T-cell (primary cell): ENCODE data around the gene ARL15. TPM values are rescaled to one million over a fixed set of nuclear protein-coding genes. Genes with fewer than 3 reads are reported as not detected.

Experiments used
- ATAC-seq, 4 experiments: fragments of 200-7000 bp in 3 of 4; fragments of 150-1000 bp in 1 of 4; cut with Tn5 transposase; replicated peaks in 1 of 4; 1 replicate in 3 of 4; 2 replicates in 1 of 4; pipeline ENCODE4 v1.10.0; 2021; ENCODE audit warnings: moderate library complexity in 3 of 4, mild to moderate bottlenecking in 2 of 4, moderate number of reproducible peaks in 1 of 4
- CTCF ChIA-PET, 2 donors: fragments of 300-600 bp; sonication (Branson Sonifier 250); formaldehyde crosslinking; loops; one replicate each; lab custom pipeline; 2022; ENCODE audit warnings: antibody characterized with exemption in 2 of 2; lab: Charles Lee
- POLR2A ChIA-PET, 2 donors: fragments of 300-600 bp; sonication (Branson Sonifier 250); formaldehyde crosslinking; loops; one replicate each; lab custom pipeline; 2022; ENCODE audit warnings: antibody characterized with exemption in 2 of 2; lab: Charles Lee
- DNase-seq, 35 experiments: peaks; one replicate each; pipeline versions ENCODE4 v3.0.0 to v3.0.0-alpha.2; 2013 to 2023
- H3K27ac ChIP-seq: one replicate; pipeline ENCODE4 v1.5.1; 2013; ENCODE audit warnings: low read length
- H3K27me3 ChIP-seq, 2 experiments: replicated peaks in 1 of 2; 1 replicate in 1 of 2; 2 replicates in 1 of 2; pipeline versions ENCODE4 v1.6.1 to v1.7.0; 2013; ENCODE audit warnings: low read length in 1 of 2, mixed read lengths in 1 of 2; ENCODE audit not compliant: control insufficient read depth in 2 of 2, insufficient read depth in 2 of 2; ENCODE audit errors: extremely low read depth in 1 of 2
- H3K36me3 ChIP-seq, 2 donors: 1 replicate in 1 of 2; 2 replicates in 1 of 2; pipeline versions ENCODE4 v1.6.1 to v1.7.0; 2013; ENCODE audit warnings: low read length in 1 of 2; ENCODE audit not compliant: control insufficient read depth in 2 of 2, insufficient read depth in 1 of 2; ENCODE audit errors: extremely low read depth in 1 of 2
- H3K4me1 ChIP-seq, 2 experiments: 1 replicate in 1 of 2; 2 replicates in 1 of 2; pipeline versions ENCODE4 v1.6.1 to v1.7.0; 2013; ENCODE audit warnings: low read length in 2 of 2, mixed read lengths in 1 of 2; ENCODE audit not compliant: insufficient read depth in 2 of 2, control insufficient read depth in 1 of 2; ENCODE audit errors: extremely low read depth in 1 of 2
- H3K4me3 ChIP-seq, 2 donors: 1 replicate in 1 of 2; 2 replicates in 1 of 2; pipeline versions ENCODE4 v1.5.1 to v1.7.0; 2013; ENCODE audit warnings: mild to moderate bottlenecking in 2 of 2, low read length in 1 of 2, moderate library complexity in 1 of 2; ENCODE audit not compliant: control insufficient read depth in 1 of 2; ENCODE audit errors: extremely low read depth in 1 of 2
- H3K9me3 ChIP-seq: 2 replicates; pipeline ENCODE4 v1.7.0; 2013
- H3K27ac Mint-ChIP-seq, 2 donors: one replicate each; pipeline ENCODE4 v1.8.0; 2020 to 2021; ENCODE audit warnings: mild to moderate bottlenecking in 2 of 2, mixed read lengths in 2 of 2
- H3K27me3 Mint-ChIP-seq, 2 donors: one replicate each; pipeline ENCODE4 v1.8.0; 2021 to 2022; ENCODE audit warnings: mixed read lengths in 2 of 2
- H3K36me3 Mint-ChIP-seq: one replicate; pipeline ENCODE4 v1.8.0; 2021; ENCODE audit warnings: mixed read lengths
- H3K4me1 Mint-ChIP-seq, 3 donors: one replicate each; pipeline ENCODE4 v1.8.0; 2020 to 2022; ENCODE audit warnings: mixed read lengths in 3 of 3, mild to moderate bottlenecking in 1 of 3
- H3K4me3 Mint-ChIP-seq, 3 donors: one replicate each; pipeline ENCODE4 v1.8.0; 2020 to 2022; ENCODE audit warnings: mild to moderate bottlenecking in 3 of 3, mixed read lengths in 3 of 3, moderate library complexity in 3 of 3
- H3K9me3 Mint-ChIP-seq, 3 donors: one replicate each; pipeline ENCODE4 v1.8.0; 2020 to 2022; ENCODE audit warnings: mixed read lengths in 3 of 3
- WGBS: methylation state at CpG from one replicate; pipeline ENCODE4 v1.1.5; 2013; ENCODE audit warnings: missing lambda C conversion rate; ENCODE audit not compliant: insufficient coverage; 5-methylcytosine and 5-hydroxymethylcytosine counted together
- total RNA-seq, 35 experiments: library from RNA in 6 of 35; stranded (reverse) in 6 of 35; fragments of 120-200 nt in 1 of 35; gene quantifications; one replicate each; pipeline versions ENCODE4 v1.2.1 to v1.2.4 and lab custom pipeline; 2013 to 2026

The ARL15 gene
- total RNA-seq, 5 donors from 2014 or later (not counting 1 experiment from before 2014, with no cell fraction given): 10.7 to 21.6 (median 11.7) TPM

DNA sequence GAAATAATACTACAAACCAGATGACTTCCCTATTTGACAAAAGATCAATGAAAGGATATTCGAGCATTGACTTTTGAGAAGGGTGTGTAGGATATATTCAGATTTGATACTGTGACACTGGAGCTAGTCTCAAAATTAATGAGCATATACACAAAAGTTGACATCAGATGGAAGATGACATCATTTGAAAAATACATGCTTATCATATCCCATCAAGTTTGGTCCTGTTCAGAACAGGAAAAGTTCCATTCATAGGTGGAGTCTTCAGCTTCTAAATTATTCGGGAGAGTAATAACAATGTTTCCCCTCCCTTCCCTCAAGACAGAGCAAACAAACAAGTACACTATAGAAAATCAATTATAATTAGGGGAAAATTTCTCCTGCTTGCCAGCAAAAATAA is 401.6 kb downstream of the ARL15 start:
- H3K4me3 Mint-ChIP-seq: no peak overlapping the region
- Histone ChIP-seq H3K9me3 (no peaks in the 10 kb centered on the region), H3K27ac (no peak overlapping the region), H3K4me1 (no peaks in the 10 kb centered on the region), H3K27me3 (no peaks in the 10 kb centered on the region), H3K4me3 (no peak overlapping the region), H3K36me3 (no peaks in the 10 kb centered on the region)
- H3K4me1 Mint-ChIP-seq: no peaks in the 10 kb centered on the region
- no peaks in the 10 kb centered on the region for H3K9me3 Mint-ChIP-seq
- WGBS: no CpG with 5 or more reads among the region's 2 CpGs
- ChIA-PET POLR2A (no interaction called here), CTCF (no interaction called here)
- H3K36me3 Mint-ChIP-seq: peaks cover 33% of the 10 kb centered on the region
- no peak for ATAC-seq
- no peak for DNase-seq
- no peaks in the 10 kb centered on the region for H3K27me3 Mint-ChIP-seq
- no peak overlapping the region for H3K27ac Mint-ChIP-seq

GRCh38 chr5:53907827-53908226 is 402.5 kb downstream of the ARL15 start:
- DNase-seq (no peak), ATAC-seq (no peak)
- H3K27ac Mint-ChIP-seq: no peak overlapping the region
- H3K27me3 Mint-ChIP-seq: no peaks in the 10 kb centered on the region
- H3K4me1 Mint-ChIP-seq: no peaks in the 10 kb centered on the region
- Histone ChIP-seq H3K27ac (no peak overlapping the region), H3K4me1 (no peaks in the 10 kb centered on the region), H3K9me3 (no peaks in the 10 kb centered on the region), H3K27me3 (no peaks in the 10 kb centered on the region), H3K4me3 (no peak overlapping the region), H3K36me3 (no peaks in the 10 kb centered on the region)
- no peaks in the 10 kb centered on the region for H3K9me3 Mint-ChIP-seq
- POLR2A ChIA-PET: no interaction called here
- CTCF ChIA-PET: no interaction called here
- H3K36me3 Mint-ChIP-seq: peaks cover 29% of the 10 kb centered on the region
- 100% methylated on average over 1 of the region's 3 CpGs for WGBS
- H3K4me3 Mint-ChIP-seq: no peak overlapping the region

GRCh38 chr5:53906736-53907135 is 403.6 kb downstream of the ARL15 start:
- Histone ChIP-seq H3K27me3 (no peaks in the 10 kb centered on the region), H3K9me3 (no peaks in the 10 kb centered on the region), H3K36me3 (no peaks in the 10 kb centered on the region), H3K4me1 (no peaks in the 10 kb centered on the region), H3K27ac (no peak overlapping the region), H3K4me3 (no peak overlapping the region)
- Mint-ChIP-seq H3K9me3 (no peaks in the 10 kb centered on the region), H3K36me3 (peaks cover 25% of the 10 kb centered on the region), H3K27me3 (no peaks in the 10 kb centered on the region), H3K4me3 (no peak overlapping the region), H3K4me1 (no peaks in the 10 kb centered on the region), H3K27ac (no peak overlapping the region)
- no peak for DNase-seq
- WGBS: 100% methylated on average over 1 of the region's 1 CpG
- POLR2A ChIA-PET: no interaction called here
- ATAC-seq: no peak
- CTCF ChIA-PET: interaction anchor here in 1 of 2 donors (0.7 kb wide), 1 partner anchor 582 kb away, joined by 4 read pairs; no protein-coding TSS in a partner anchor

- DNase-seq (no peak), ATAC-seq (no peak)
- Histone ChIP-seq H3K27me3 (no peaks in the 10 kb centered on the region), H3K27ac (no peak overlapping the region), H3K36me3 (no peaks in the 10 kb centered on the region), H3K9me3 (no peaks in the 10 kb centered on the region), H3K4me3 (no peak overlapping the region), H3K4me1 (no peaks in the 10 kb centered on the region)
- 98% methylated on average over 5 of the region's 6 CpGs for WGBS
- H3K27ac Mint-ChIP-seq: no peak overlapping the region
- POLR2A ChIA-PET: no interaction called here
- CTCF ChIA-PET: no interaction called here
- H3K9me3 Mint-ChIP-seq: no peaks in the 10 kb centered on the region
- H3K27me3 Mint-ChIP-seq: no peaks in the 10 kb centered on the region
- no peak overlapping the region for H3K4me3 Mint-ChIP-seq
- H3K4me1 Mint-ChIP-seq: no peaks in the 10 kb centered on the region
- peaks cover 28% of the 10 kb centered on the region for H3K36me3 Mint-ChIP-seq
Measured at GRCh38 chr5:53902296-53902907, 408.0 kb downstream of the ARL15 start.

- Mint-ChIP-seq H3K27ac (no peak overlapping the region), H3K9me3 (no peaks in the 10 kb centered on the region), H3K4me3 (no peak overlapping the region), H3K4me1 (no peaks in the 10 kb centered on the region), H3K27me3 (no peaks in the 10 kb centered on the region), H3K36me3 (peaks cover 25% of the 10 kb centered on the region)
- Histone ChIP-seq H3K4me3 (no peak overlapping the region), H3K27me3 (no peaks in the 10 kb centered on the region), H3K4me1 (no peaks in the 10 kb centered on the region), H3K27ac (no peak overlapping the region), H3K36me3 (no peaks in the 10 kb centered on the region), H3K9me3 (no peaks in the 10 kb centered on the region)
- DNase-seq (no peak), ATAC-seq (no peak)
- CTCF ChIA-PET: interaction anchor here in 1 of 2 donors (0.6 kb wide), 1 partner anchor 11 kb away, joined by 6 read pairs; no protein-coding TSS in a partner anchor
- POLR2A ChIA-PET: interaction anchor here in 1 of 2 donors (0.6 kb wide), 1 partner anchor 14 kb away, joined by 7 read pairs; no protein-coding TSS in a partner anchor
- WGBS: no CpG with 5 or more reads among the region's 2 CpGs
Measured at GRCh38 chr5:53900677-53901076, 409.7 kb downstream of the ARL15 start.

- H3K4me3 ChIP-seq: no peak overlapping the region
- Mint-ChIP-seq H3K4me3 (no peak overlapping the region), H3K4me1 (no peaks in the 10 kb centered on the region), H3K27me3 (no peaks in the 10 kb centered on the region), H3K9me3 (no peaks in the 10 kb centered on the region), H3K36me3 (peaks cover 23% of the 10 kb centered on the region), H3K27ac (no peak overlapping the region)
- no CpG with 5 or more reads among the region's 3 CpGs for WGBS
- H3K27ac ChIP-seq: no peak overlapping the region
- ChIA-PET POLR2A (no interaction called here), CTCF (no interaction called here)
- DNase-seq: no peak
- no peak for ATAC-seq
- H3K36me3 ChIP-seq: no peaks in the 10 kb centered on the region
- no peaks in the 10 kb centered on the region for H3K27me3 ChIP-seq
- no peaks in the 10 kb centered on the region for H3K4me1 ChIP-seq
- H3K9me3 ChIP-seq: no peaks in the 10 kb centered on the region
Measured at GRCh38 chr5:53895091-53895683, 415.2 kb downstream of the ARL15 start.
